Stimulated activated naive CD8-positive, alpha-beta T cell treated with anti-CD3 and anti-CD28 coated beads, Interleukin-15, Interleukin-2, amounts not matched to agents 100 ng/mL and 50 ng/mL, for 24 hours (primary cell): ENCODE measurements around the gene SAMM50.

Experiments used
- H3K27ac Mint-ChIP-seq: one replicate; pipeline ENCODE4 v1.8.0; 2021; ENCODE audit warnings: mild to moderate bottlenecking, mixed read lengths
- H3K27me3 Mint-ChIP-seq: one replicate; pipeline ENCODE4 v1.8.0; 2021; ENCODE audit warnings: mixed read lengths
- H3K36me3 Mint-ChIP-seq: one replicate; pipeline ENCODE4 v1.8.0; 2021; ENCODE audit warnings: low read depth, mixed read lengths
- H3K4me1 Mint-ChIP-seq: one replicate; pipeline ENCODE4 v1.8.0; 2021; ENCODE audit warnings: low read depth, mixed read lengths
- H3K4me3 Mint-ChIP-seq: one replicate; pipeline ENCODE4 v1.8.0; 2021; ENCODE audit warnings: mild to moderate bottlenecking, mixed read lengths
- H3K9me3 Mint-ChIP-seq: one replicate; pipeline ENCODE4 v1.8.0; 2021; ENCODE audit warnings: mixed read lengths

Gene SAMM50

GRCh38 chr22:43955040-43955882 lies at the start of gene SAMM50:
Gene SAMM50, plus strand, starts transcription at chr22:43955442. Its CDS starts 136 bp downstream, at chr22:43955578.
- no peaks in the 10 kb centered on the region for H3K9me3 Mint-ChIP-seq
- H3K4me3 Mint-ChIP-seq: peak within 1 kb of the TSS; percentile 94
- peaks cover 37% of the 10 kb centered on the region for H3K4me1 Mint-ChIP-seq
- H3K36me3 Mint-ChIP-seq: peaks cover 14% of the 10 kb centered on the region
- peak within 1 kb of the TSS; percentile 88 for H3K27ac Mint-ChIP-seq
- peaks cover 6% of the 10 kb centered on the region for H3K27me3 Mint-ChIP-seq

- H3K27ac Mint-ChIP-seq: no peak overlapping the region
- H3K27me3 Mint-ChIP-seq: peaks cover 12% of the 10 kb centered on the region
- H3K4me1 Mint-ChIP-seq: no peaks in the 10 kb centered on the region
- H3K4me3 Mint-ChIP-seq: no peak overlapping the region
- H3K9me3 Mint-ChIP-seq: no peaks in the 10 kb centered on the region
- H3K36me3 Mint-ChIP-seq: no peaks in the 10 kb centered on the region
Observed at GRCh38 chr22:43905681-43906080, 49.6 kb upstream of the SAMM50 start.

- Mint-ChIP-seq H3K27me3 (peaks cover 10% of the 10 kb centered on the region), H3K4me1 (no peaks in the 10 kb centered on the region), H3K36me3 (no peaks in the 10 kb centered on the region), H3K9me3 (no peaks in the 10 kb centered on the region), H3K27ac (no peak overlapping the region), H3K4me3 (no peak overlapping the region)
Observed at GRCh38 chr22:43909708-43910107, 45.5 kb upstream of the SAMM50 start.

- H3K27ac Mint-ChIP-seq: no peak overlapping the region
- H3K4me1 Mint-ChIP-seq: no peaks in the 10 kb centered on the region
- no peak overlapping the region for H3K4me3 Mint-ChIP-seq
- peaks cover 10% of the 10 kb centered on the region for H3K27me3 Mint-ChIP-seq
- H3K9me3 Mint-ChIP-seq: no peaks in the 10 kb centered on the region
- no peaks in the 10 kb centered on the region for H3K36me3 Mint-ChIP-seq
Observed at GRCh38 chr22:43910178-43910695, 45.0 kb upstream of the SAMM50 start.

GRCh38 chr22:43911351-43911750 lies 43.9 kb upstream of the SAMM50 start:
- peaks cover 10% of the 10 kb centered on the region for H3K27me3 Mint-ChIP-seq
- no peaks in the 10 kb centered on the region for H3K9me3 Mint-ChIP-seq
- no peaks in the 10 kb centered on the region for H3K36me3 Mint-ChIP-seq
- no peaks in the 10 kb centered on the region for H3K4me1 Mint-ChIP-seq
- no peak overlapping the region for H3K27ac Mint-ChIP-seq
- no peak overlapping the region for H3K4me3 Mint-ChIP-seq

GRCh38 chr22:43917521-43917920 lies 37.7 kb upstream of the SAMM50 start:
- Mint-ChIP-seq H3K36me3 (no peaks in the 10 kb centered on the region), H3K9me3 (no peaks in the 10 kb centered on the region), H3K27me3 (peaks cover 21% of the 10 kb centered on the region), H3K4me3 (no peak overlapping the region), H3K4me1 (no peaks in the 10 kb centered on the region), H3K27ac (no peak overlapping the region)

- H3K4me1 Mint-ChIP-seq: peaks cover 5% of the 10 kb centered on the region
- peaks cover 21% of the 10 kb centered on the region for H3K27me3 Mint-ChIP-seq
- H3K4me3 Mint-ChIP-seq: no peak overlapping the region
- no peak overlapping the region for H3K27ac Mint-ChIP-seq
- no peaks in the 10 kb centered on the region for H3K9me3 Mint-ChIP-seq
- H3K36me3 Mint-ChIP-seq: no peaks in the 10 kb centered on the region
Observed at GRCh38 chr22:43919106-43919973, 35.9 kb upstream of the SAMM50 start.

- H3K27ac Mint-ChIP-seq: no peak overlapping the region
- no peaks in the 10 kb centered on the region for H3K9me3 Mint-ChIP-seq
- peaks cover 5% of the 10 kb centered on the region for H3K4me1 Mint-ChIP-seq
- H3K36me3 Mint-ChIP-seq: no peaks in the 10 kb centered on the region
- H3K4me3 Mint-ChIP-seq: no peak overlapping the region
- H3K27me3 Mint-ChIP-seq: peaks cover 26% of the 10 kb centered on the region
Observed at GRCh38 chr22:43921370-43921769, 33.9 kb upstream of the SAMM50 start.

GRCh38 chr22:43922123-43922522 lies 33.1 kb upstream of the SAMM50 start:
- Mint-ChIP-seq H3K36me3 (no peaks in the 10 kb centered on the region), H3K9me3 (no peaks in the 10 kb centered on the region), H3K27ac (no peak overlapping the region), H3K27me3 (peaks cover 26% of the 10 kb centered on the region), H3K4me1 (peaks cover 5% of the 10 kb centered on the region), H3K4me3 (no peak overlapping the region)

- no peaks in the 10 kb centered on the region for H3K36me3 Mint-ChIP-seq
- H3K9me3 Mint-ChIP-seq: no peaks in the 10 kb centered on the region
- peaks cover 5% of the 10 kb centered on the region for H3K4me1 Mint-ChIP-seq
- peak overlapping the region; percentile 34 for H3K27ac Mint-ChIP-seq
- peak overlapping the region; percentile 70 for H3K4me3 Mint-ChIP-seq
- H3K27me3 Mint-ChIP-seq: peaks cover 25% of the 10 kb centered on the region
Observed at GRCh38 chr22:43923191-43923590, 32.1 kb upstream of the SAMM50 start.

- Mint-ChIP-seq H3K27me3 (peaks cover 32% of the 10 kb centered on the region), H3K36me3 (no peaks in the 10 kb centered on the region), H3K4me3 (peak within 1 kb of the TSS; percentile 70), H3K4me1 (peaks cover 5% of the 10 kb centered on the region), H3K27ac (peak within 1 kb of the TSS; percentile 34), H3K9me3 (no peaks in the 10 kb centered on the region)
Observed at GRCh38 chr22:43923631-43924464, 31.4 kb upstream of the SAMM50 start, which contains the start of gene PNPLA3. Gene PNPLA3, plus strand, starts transcription at chr22:43923805. Its CDS starts 107 bp downstream, at chr22:43923912.

GRCh38 chr22:43924877-43925276 lies 30.4 kb upstream of the SAMM50 start:
- Mint-ChIP-seq H3K9me3 (no peaks in the 10 kb centered on the region), H3K36me3 (no peaks in the 10 kb centered on the region), H3K4me3 (peak overlapping the region; percentile 47), H3K27me3 (peaks cover 29% of the 10 kb centered on the region), H3K27ac (no peak overlapping the region), H3K4me1 (peaks cover 5% of the 10 kb centered on the region)

GRCh38 chr22:43925433-43926348 lies 29.6 kb upstream of the SAMM50 start:
- Mint-ChIP-seq H3K36me3 (no peaks in the 10 kb centered on the region), H3K4me3 (peak overlapping the region; percentile 47), H3K4me1 (peaks cover 5% of the 10 kb centered on the region), H3K27me3 (peaks cover 27% of the 10 kb centered on the region), H3K9me3 (no peaks in the 10 kb centered on the region), H3K27ac (no peak overlapping the region)
